ENCODE results near the gene ACOT4. TPM values are rescaled to one million over a fixed set of nuclear protein-coding genes. Genes with fewer than 3 reads are reported as not detected.
"Not testable (repeated sequence)": the region's sequence is repeated elsewhere in the genome, so short reads cannot be mapped to it uniquely, and the experiment has no call there.

The ACOT4 gene
- total RNA-seq, 1 experiment from 2014 or later = not detected

DNA sequence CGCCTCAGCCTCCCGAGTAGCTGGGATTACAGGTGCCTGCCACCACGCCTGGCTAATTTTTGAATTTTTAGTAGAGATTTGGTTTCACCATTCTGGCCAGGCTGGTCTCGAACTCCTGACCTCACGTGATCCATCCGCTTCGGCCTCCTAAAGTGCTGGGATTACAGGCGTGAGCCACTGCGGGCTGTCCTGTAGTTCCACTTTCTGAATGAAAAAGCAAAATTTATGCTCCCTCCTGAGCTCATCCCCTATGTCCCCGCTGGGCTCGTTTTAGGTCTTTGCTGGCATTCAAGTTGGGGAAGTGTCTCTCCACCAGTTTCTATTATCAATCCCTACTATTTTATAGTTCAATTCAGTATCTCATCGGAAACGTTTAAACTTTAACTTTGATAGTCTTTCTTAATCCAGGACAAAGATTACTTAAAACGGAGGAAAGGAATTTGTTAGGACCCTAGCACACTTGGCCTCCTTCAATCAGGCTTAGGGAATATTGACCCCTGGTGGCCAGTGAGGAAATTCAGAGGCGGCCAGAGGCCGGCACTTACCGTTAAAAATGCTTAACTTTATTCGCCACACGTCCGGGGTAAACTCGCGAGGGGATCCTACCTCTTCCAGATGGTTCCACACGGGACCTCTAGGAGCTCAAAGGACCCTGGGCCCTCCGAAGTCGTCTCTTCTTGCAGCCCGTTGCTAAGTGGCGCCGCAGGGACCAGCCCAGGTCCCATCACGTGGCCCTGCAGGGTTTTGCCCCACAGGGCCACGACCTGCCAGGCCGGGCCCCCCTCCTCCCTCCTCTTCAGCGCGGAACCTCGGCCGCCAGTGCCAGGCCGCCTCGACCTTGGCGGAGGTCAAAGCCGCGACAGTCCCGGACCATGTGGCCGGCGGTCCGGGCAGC is 41.7 kb downstream of the ACOT4 start:
- H3K27me3 Mint-ChIP-seq (ENCODE audit: insufficient read depth, unreplicated experiment) = no peaks in the 10 kb centered on the region
- ChIA-PET CTCF (interaction anchor here (0.5 to 9.8 kb wide), 36 partner anchors 9 to 446 kb away, joined by 3 to 162 read pairs (median 4); partner anchors contain the start of genes DNAL1 and RIOX1), POLR2A (interaction anchor here (0.6 to 2.8 kb wide), 5 partner anchors 28 to 217 kb away, joined by 3 to 11 read pairs (median 3); partner anchors contain the start of gene ACOT2)
- no peaks in the 10 kb centered on the region for H3K9me3 Mint-ChIP-seq (ENCODE audit: unreplicated experiment)
- peak; percentile 80 for DNase-seq (ENCODE audit: unreplicated experiment)
- H3K4me1 Mint-ChIP-seq (ENCODE audit: insufficient read depth, unreplicated experiment) = peaks cover 4% of the 10 kb centered on the region
- BruUV-seq (replicated peaks) = no TSS peak
- peaks cover 6% of the 10 kb centered on the region for H3K36me3 Mint-ChIP-seq (ENCODE audit: insufficient read depth, unreplicated experiment)
- peak overlapping the region; percentile 60 for H3K4me3 Mint-ChIP-seq (ENCODE audit: unreplicated experiment)
- TF ChIP-seq, protein P1, sequence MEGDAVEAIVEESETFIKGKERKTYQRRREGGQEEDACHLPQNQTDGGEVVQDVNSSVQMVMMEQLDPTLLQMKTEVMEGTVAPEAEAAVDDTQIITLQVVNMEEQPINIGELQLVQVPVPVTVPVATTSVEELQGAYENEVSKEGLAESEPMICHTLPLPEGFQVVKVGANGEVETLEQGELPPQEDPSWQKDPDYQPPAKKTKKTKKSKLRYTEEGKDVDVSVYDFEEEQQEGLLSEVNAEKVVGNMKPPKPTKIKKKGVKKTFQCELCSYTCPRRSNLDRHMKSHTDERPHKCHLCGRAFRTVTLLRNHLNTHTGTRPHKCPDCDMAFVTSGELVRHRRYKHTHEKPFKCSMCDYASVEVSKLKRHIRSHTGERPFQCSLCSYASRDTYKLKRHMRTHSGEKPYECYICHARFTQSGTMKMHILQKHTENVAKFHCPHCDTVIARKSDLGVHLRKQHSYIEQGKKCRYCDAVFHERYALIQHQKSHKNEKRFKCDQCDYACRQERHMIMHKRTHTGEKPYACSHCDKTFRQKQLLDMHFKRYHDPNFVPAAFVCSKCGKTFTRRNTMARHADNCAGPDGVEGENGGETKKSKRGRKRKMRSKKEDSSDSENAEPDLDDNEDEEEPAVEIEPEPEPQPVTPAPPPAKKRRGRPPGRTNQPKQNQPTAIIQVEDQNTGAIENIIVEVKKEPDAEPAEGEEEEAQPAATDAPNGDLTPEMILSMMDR (IDR thresholded peaks at IDR 0.05; ENCODE audit: unreplicated experiment) = peak; percentile 87
- no peak overlapping the region for H3K27ac Mint-ChIP-seq (ENCODE audit: low read depth, unreplicated experiment)
- intact Hi-C loops (cut with micrococcal nuclease) = loop anchor here (1.0 kb wide), 3 partner anchors 64 to 338 kb away; partner anchors contain the start of gene ACOT2

DNA sequence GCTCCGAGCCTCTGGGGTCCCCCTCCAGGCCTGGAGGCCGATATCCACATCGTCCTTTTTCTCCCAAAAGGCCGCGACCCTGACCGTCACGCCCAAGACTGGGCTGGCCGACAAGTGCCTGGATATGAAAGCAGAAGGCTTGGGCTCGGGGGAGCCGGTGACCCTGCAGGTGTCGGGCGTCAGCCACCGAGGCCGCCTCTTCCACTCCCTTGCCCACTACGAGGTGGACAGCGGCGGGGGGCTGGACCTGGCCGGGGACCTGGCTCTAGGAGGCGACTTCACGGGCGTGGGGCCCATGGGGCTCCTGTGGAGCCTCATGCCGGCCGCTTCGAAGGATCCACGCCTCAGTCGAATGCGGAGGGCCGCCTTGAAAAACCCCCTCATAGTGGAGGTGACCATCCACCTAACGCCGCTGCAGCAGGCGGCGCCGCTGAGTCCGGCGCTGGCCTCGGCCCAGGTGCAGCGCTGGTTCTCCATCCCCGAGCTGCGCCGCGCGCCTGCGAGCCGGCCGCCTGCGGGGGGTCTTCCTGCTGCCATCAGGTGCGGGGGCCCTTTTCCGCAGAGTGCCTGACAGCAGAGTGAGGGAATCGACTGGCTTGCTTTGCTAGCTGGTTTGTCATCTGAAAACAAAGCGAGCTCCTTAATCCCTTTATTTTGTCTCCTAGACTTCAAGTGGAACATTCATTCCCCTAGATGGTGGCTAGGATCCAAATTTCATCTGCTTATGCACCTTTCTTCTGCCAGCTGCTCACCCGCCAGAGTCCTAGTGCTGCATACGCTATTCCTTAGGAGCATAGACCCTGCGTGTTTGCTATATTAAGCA is 42.5 kb downstream of the ACOT4 start:
- peak overlapping the region; percentile 60 for H3K4me3 Mint-ChIP-seq (ENCODE audit: unreplicated experiment)
- no TSS peak for BruUV-seq (replicated peaks)
- H3K4me1 Mint-ChIP-seq (ENCODE audit: insufficient read depth, unreplicated experiment) = peaks cover 6% of the 10 kb centered on the region
- DNase-seq (ENCODE audit: unreplicated experiment) = no peak
- no peaks in the 10 kb centered on the region for H3K9me3 Mint-ChIP-seq (ENCODE audit: unreplicated experiment)
- H3K27ac Mint-ChIP-seq (ENCODE audit: low read depth, unreplicated experiment) = no peak overlapping the region
- intact Hi-C loops (cut with micrococcal nuclease) = no loop called here
- ChIA-PET CTCF (interaction anchor here (0.5 to 9.8 kb wide), 28 partner anchors 9 to 447 kb away, joined by 3 to 162 read pairs (median 4); no protein-coding TSS in a partner anchor), POLR2A (interaction anchor here (0.6 to 2.8 kb wide), 5 partner anchors 10 to 218 kb away, joined by 3 to 11 read pairs (median 3); no protein-coding TSS in a partner anchor)
- H3K36me3 Mint-ChIP-seq (ENCODE audit: insufficient read depth, unreplicated experiment) = peaks cover 6% of the 10 kb centered on the region
- TF ChIP-seq, protein P1 (IDR thresholded peaks at IDR 0.05; ENCODE audit: unreplicated experiment) = no peak
- no peaks in the 10 kb centered on the region for H3K27me3 Mint-ChIP-seq (ENCODE audit: insufficient read depth, unreplicated experiment)

DNA sequence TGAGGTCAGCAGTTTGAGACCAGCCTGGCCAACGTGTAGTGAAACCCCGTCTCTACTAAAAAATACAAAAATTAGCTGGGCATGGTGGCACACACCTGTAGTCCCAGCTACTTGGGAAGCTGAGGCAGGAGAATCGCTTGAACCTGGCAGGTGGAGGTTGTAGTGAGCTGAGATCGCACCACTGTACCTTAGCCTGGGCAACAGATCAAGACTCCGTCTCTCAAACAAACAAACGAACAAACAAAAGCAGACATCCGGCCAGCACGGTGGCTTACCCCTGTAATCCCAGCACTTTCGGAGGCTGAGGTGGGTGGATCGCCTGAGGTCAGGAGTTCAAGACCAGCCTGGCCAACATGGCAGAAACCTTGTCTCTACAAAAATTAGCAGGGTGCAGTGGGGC is 44.7 kb downstream of the ACOT4 start:
- H3K9me3 Mint-ChIP-seq (ENCODE audit: unreplicated experiment); H3K4me3 Mint-ChIP-seq (ENCODE audit: unreplicated experiment); BruUV-seq (replicated peaks); H3K4me1 Mint-ChIP-seq (ENCODE audit: insufficient read depth, unreplicated experiment); H3K36me3 Mint-ChIP-seq (ENCODE audit: insufficient read depth, unreplicated experiment); DNase-seq (ENCODE audit: unreplicated experiment); intact Hi-C loops (cut with micrococcal nuclease); H3K27me3 Mint-ChIP-seq (ENCODE audit: insufficient read depth, unreplicated experiment); H3K27ac Mint-ChIP-seq (ENCODE audit: low read depth, unreplicated experiment): not testable (repeated sequence)
- ChIA-PET CTCF (interaction anchor here (9.8 kb wide), 1 partner anchor 127 kb away, joined by 162 read pairs; no protein-coding TSS in a partner anchor), POLR2A (interaction anchor here (0.6 kb wide), 1 partner anchor 1235 kb away, joined by 3 read pairs; no protein-coding TSS in a partner anchor)

DNA sequence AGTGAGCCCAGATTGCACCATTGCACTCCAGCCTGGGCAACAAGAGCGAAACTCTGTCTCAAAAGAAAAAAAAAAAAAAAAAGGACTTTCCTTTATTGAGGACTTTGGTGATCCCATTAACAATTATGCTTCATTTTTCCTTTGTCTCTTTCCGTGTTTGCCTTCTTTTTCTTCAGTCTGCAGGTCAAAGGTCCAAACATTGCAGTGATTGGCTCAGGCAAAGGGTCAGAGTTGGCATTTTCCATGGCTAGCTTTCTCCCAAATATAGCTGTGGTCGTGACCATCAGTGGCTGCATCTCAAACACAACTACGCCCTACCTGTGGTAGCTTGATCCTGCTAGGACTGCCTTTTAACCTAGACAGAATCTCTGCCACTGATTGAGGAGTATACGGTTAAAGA is 46.2 kb downstream of the ACOT4 start:
- Mint-ChIP-seq H3K27ac (ENCODE audit: low read depth, unreplicated experiment) (no peak overlapping the region), H3K36me3 (ENCODE audit: insufficient read depth, unreplicated experiment) (peaks cover 6% of the 10 kb centered on the region), H3K9me3 (ENCODE audit: unreplicated experiment) (no peaks in the 10 kb centered on the region), H3K4me3 (ENCODE audit: unreplicated experiment) (no peak overlapping the region), H3K4me1 (ENCODE audit: insufficient read depth, unreplicated experiment) (peaks cover 10% of the 10 kb centered on the region), H3K27me3 (ENCODE audit: insufficient read depth, unreplicated experiment) (no peaks in the 10 kb centered on the region)
- BruUV-seq (replicated peaks) = no TSS peak
- ChIA-PET CTCF (interaction anchor here (0.6 to 9.8 kb wide), 3 partner anchors 10 to 166 kb away, joined by 4 to 162 read pairs (median 5); no protein-coding TSS in a partner anchor), POLR2A (interaction anchor here (0.7 kb wide), 1 partner anchor 8 kb away, joined by 3 read pairs; no protein-coding TSS in a partner anchor)
- TF ChIP-seq, protein P1 (IDR thresholded peaks at IDR 0.05; ENCODE audit: unreplicated experiment) = no peak
- no peak for DNase-seq (ENCODE audit: unreplicated experiment)
- intact Hi-C loops (cut with micrococcal nuclease) = no loop called here
